Activated CD8-positive, alpha-beta memory T cell treated with anti-CD3 and anti-CD28 coated beads for 24 hours (primary cell): ENCODE data around the gene PRRT3.
"Not testable (repeated sequence)": the region's sequence is repeated elsewhere in the genome, so short reads cannot be mapped to it uniquely, and the experiment has no call there.

Source experiments
- DNase-seq: peaks from one replicate; pipeline ENCODE4 v3.0.0-alpha.2; 2020

The PRRT3 gene

GRCh38 chr3:9897408-9898372 lies 54.5 kb downstream of the PRRT3 start:
- DNase-seq, result no peak

DNA sequence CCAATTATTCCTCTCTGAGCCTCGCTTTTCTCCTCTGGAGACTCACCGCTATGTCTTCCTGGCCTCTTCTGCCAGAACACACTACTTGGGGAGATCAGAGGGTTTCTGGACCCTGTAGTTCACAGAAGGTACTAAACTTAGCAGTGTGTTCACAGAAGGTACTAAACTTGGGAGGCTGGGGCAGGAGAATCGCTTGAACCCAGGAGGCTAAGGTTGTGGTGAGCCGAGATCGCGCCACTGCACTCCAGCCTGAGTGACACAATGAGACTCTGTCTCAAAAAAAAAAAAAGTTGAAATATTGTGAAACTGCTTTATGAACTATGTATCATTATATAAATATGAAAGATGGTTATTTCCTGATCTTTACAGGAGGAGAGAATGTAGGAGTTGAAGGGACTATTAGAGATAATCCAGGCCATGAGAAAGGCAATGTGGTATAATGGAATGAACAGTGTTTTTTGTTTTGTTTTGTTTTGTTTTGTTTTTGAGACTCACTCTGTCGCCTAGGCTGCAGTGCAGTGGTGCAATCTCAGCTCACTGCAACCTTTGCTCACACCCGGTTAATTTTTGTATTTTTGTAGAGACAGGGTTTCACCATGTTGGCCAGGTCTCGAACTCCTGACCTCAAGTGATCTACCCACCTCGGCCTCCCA lies 55.3 kb downstream of the PRRT3 start:
- DNase-seq, result not testable (repeated sequence)

DNA sequence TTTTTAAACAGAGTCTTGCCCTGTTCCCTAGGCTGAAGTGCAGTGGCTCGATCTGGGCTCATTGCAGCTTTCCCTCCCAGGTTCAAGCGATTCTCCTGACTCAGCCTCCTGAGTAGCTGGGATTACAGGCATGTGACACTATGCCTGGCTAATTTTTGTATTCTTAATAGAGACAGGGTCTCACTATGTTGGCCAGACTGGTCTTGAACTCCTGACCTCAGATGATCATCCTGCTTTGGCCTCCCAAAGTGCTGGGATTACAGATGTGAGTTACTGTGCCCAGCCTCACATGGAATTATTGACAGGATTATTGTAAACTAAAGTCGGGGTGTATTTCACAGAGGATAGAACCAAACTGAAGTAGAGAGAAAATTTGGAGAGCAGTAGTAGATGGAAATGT lies 56.5 kb downstream of the PRRT3 start:
- not testable (repeated sequence) for DNase-seq
